Mesodermal cell (in vitro differentiated cells): Measurements from ENCODE around the gene ABCC1.

Experiments used
- H3K27ac ChIP-seq: 2 replicates; pipeline ENCODE4 v1.7.0; 2013; ENCODE audit warnings: mild to moderate bottlenecking, low read depth, low read length, moderate library complexity; ENCODE audit not compliant: severe bottlenecking
- H3K36me3 ChIP-seq: 2 replicates; pipeline ENCODE4 v1.7.1; 2013; ENCODE audit warnings: mild to moderate bottlenecking, low read length, moderate library complexity; ENCODE audit not compliant: control insufficient read depth, insufficient read depth
- H3K4me1 ChIP-seq: one replicate; pipeline ENCODE4 v1.7.1; 2013; ENCODE audit warnings: mild to moderate bottlenecking, low read length; ENCODE audit not compliant: insufficient read depth, control insufficient read depth, poor library complexity, severe bottlenecking
- H3K4me3 ChIP-seq: 2 replicates; pipeline ENCODE4 v1.7.0; 2013; ENCODE audit warnings: low read length, control low read depth, mild to moderate bottlenecking; ENCODE audit not compliant: insufficient read depth, poor library complexity, severe bottlenecking; ENCODE audit errors: extremely low read depth
- H3K9me3 ChIP-seq: 2 replicates; pipeline ENCODE4 v1.7.1; 2013; ENCODE audit warnings: mild to moderate bottlenecking, low read length, moderate library complexity; ENCODE audit not compliant: control insufficient read depth
- WGBS, 2 experiments: methylation state at CpG; one replicate each; pipeline ENCODE4 v1.1.5; 2013; ENCODE audit warnings: missing lambda C conversion rate in 2 of 2; ENCODE audit not compliant: insufficient coverage in 2 of 2; 5-methylcytosine and 5-hydroxymethylcytosine counted together

Gene ABCC1

DNA sequence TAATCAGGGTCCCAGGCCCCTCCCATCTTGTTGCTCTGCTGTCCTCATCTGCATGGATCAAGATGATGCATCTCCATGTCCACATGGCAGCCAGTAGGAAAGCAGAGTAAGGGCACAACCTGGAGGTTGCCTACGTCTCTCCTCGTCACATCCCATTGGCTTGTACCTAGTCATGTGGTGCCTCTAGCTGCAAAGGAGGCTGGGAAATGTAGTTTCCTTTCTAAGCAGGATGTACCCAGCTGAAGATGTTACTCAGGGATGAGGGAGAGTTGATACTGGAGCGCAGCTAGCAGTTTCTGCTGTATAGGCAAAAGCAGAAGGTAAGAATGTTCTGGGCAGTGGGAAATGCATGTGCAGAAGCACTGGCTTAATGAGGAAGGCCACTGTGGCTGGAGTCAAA, 20.8 kb downstream of the ABCC1 start:
- H3K4me3 ChIP-seq = no peak overlapping the region
- peaks cover 6% of the 10 kb centered on the region for H3K4me1 ChIP-seq
- 88 to 90% methylated on average over 3 of the region's 3 CpGs for WGBS, 2 experiments
- peaks cover 10% of the 10 kb centered on the region for H3K36me3 ChIP-seq
- no peak overlapping the region for H3K27ac ChIP-seq
- H3K9me3 ChIP-seq = peaks cover 12% of the 10 kb centered on the region

DNA sequence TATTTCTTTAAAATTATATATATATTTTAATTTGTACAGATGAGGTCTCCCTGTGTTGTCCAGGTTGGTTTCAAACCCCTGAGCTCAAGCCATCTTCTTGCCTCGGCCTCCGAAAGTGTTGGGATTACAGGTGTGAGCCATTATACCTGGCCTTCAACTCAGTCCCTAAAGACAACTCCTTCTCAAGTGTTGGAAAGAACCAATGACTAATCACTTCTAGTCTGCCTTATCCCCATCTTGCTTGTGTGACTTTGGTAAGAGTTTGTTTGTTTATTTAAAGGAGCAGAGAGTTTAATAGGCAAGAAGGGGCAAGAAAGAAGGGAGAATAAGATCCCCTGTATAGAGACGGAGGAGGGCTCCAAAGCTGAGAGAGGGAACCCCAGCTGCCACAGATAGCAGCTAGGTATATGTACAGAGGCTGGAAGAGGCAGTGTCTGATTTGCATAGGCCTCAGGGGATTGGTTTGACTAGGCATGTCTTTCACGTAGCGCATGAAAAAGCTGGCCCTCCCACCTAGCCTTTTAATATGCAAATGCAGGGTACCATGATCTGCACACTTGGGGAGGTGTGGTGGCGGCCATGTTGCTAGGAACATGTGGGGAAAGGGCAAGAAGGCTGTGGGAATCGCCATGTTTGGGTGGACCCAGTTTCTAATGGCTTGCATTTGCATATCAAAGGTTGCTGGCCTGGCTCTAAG, 21.5 kb downstream of the ABCC1 start:
- WGBS, 2 experiments = 68 to 84% methylated on average over 5 of the region's 7 CpGs
- Histone ChIP-seq H3K27ac (no peak overlapping the region), H3K9me3 (peaks cover 12% of the 10 kb centered on the region), H3K4me1 (peaks cover 6% of the 10 kb centered on the region), H3K36me3 (peaks cover 10% of the 10 kb centered on the region), H3K4me3 (no peak overlapping the region)

DNA sequence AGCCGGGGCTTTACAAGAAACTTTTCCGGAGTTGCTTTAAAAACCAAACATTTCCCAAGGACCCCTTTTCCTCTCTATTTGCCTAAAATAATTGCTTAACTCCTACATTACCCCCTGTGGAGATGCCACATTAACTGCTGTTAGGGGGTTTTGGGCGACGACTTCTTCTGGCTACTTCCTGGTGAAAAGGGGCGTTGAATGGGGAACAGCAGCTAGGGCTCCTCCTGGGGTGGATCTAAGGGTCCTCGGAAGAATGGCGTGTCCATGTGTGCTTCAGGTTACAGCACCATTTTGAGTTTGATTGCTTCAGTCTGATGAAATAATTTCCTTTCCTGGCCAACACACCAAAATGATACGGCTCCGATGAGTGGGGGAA, 22.0 kb downstream of the ABCC1 start:
- Histone ChIP-seq H3K9me3 (peaks cover 12% of the 10 kb centered on the region), H3K4me3 (no peak overlapping the region), H3K4me1 (peaks cover 6% of the 10 kb centered on the region), H3K27ac (no peak overlapping the region), H3K36me3 (peaks cover 10% of the 10 kb centered on the region)
- WGBS, 2 experiments = 60 to 65% methylated on average over 4 to 6 of the region's 9 CpGs

DNA sequence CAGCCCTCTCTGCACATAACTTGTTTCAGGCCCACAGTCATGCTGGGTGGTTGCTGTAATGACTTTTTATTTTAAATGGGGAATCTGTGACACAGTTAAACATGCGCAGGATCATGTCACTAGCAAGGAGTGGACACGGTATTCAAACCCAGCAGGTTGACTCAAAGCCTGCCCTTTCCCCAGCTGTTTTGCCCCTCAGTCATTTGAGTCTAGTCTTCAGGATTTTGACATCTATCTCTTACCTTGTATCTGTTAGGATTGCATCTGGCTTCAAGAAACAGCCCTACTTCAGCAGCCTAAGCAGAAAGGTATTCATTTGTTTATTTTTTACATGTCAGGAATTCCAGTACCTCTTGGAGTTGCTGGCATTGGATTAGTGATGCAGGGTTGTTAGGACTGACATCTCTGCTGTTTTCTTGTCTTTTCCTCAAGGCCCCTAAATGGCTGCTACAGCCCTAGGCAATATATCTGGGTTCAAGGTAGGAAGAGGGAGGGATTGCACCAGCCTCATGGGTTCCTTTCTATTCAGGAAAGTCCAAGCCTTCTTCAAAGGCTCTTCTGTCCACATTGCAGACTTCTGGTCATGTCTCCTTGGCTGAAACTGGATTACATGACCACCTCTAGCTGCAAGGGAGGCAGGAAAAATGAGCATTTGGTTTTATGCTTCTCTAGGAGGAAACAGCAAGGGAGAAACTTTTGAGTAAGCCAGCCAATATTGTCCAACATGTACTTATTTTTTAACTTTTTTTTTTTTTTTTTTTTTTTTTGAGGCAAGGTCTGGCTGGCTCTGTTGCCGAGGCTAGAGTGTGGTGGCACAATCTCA, 22.8 kb downstream of the ABCC1 start:
- WGBS, 2 experiments = 40 to 63% methylated on average over 1 to 2 of the region's 3 CpGs
- H3K4me3 ChIP-seq = no peak overlapping the region
- H3K9me3 ChIP-seq = peaks cover 12% of the 10 kb centered on the region
- peaks cover 6% of the 10 kb centered on the region for H3K4me1 ChIP-seq
- H3K27ac ChIP-seq = no peak overlapping the region
- peaks cover 11% of the 10 kb centered on the region for H3K36me3 ChIP-seq

DNA sequence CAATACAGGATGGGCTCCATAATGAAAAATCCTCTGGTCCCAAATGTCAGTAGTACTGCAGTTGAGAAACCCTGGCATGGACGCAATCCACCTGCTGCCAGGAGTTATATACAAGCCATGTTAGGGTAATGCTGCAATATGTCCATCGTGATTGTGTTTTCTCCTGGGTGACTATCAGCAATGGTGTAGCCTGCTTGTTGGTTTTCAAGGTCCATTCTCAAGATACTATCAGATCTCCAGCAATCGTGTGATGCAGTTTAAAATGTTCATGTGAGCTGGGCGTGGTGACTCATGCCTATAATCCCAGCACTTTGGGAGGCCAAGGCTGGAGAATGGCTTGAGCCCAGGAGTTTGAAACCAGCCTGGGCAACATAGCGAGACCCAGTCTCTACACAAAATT, 24.0 kb downstream of the ABCC1 start:
- peaks cover 23% of the 10 kb centered on the region for H3K9me3 ChIP-seq
- H3K27ac ChIP-seq = no peak overlapping the region
- H3K4me3 ChIP-seq = no peak overlapping the region
- 90 to 100% methylated on average over 3 of the region's 5 CpGs for WGBS, 2 experiments
- H3K4me1 ChIP-seq = peaks cover 6% of the 10 kb centered on the region
- H3K36me3 ChIP-seq = peaks cover 23% of the 10 kb centered on the region

DNA sequence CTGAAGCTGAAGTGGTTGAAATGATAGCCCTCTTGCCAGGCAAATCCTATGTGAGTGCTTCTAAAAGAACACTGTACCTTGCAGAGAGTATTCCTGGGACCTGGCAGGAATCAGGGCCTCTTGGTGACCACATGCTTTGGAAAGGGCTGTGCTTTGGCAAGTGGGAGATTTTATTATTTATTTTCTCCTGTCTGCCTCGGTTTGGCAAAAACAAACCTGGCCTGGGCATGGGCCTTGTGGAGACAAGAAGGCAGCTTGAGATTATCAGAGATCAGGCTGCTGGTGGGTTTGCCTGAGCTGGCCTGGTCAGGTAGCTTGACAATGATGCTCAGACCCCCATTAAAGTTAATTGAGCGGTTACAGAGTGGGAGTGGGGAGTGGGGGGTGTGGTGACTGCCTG, 24.6 kb downstream of the ABCC1 start:
- no peak overlapping the region for H3K4me3 ChIP-seq
- peaks cover 30% of the 10 kb centered on the region for H3K9me3 ChIP-seq
- WGBS, 2 experiments = 100% methylated on average over 1 of the region's 2 CpGs
- H3K27ac ChIP-seq = no peak overlapping the region
- H3K36me3 ChIP-seq = peaks cover 29% of the 10 kb centered on the region
- H3K4me1 ChIP-seq = peaks cover 6% of the 10 kb centered on the region

DNA sequence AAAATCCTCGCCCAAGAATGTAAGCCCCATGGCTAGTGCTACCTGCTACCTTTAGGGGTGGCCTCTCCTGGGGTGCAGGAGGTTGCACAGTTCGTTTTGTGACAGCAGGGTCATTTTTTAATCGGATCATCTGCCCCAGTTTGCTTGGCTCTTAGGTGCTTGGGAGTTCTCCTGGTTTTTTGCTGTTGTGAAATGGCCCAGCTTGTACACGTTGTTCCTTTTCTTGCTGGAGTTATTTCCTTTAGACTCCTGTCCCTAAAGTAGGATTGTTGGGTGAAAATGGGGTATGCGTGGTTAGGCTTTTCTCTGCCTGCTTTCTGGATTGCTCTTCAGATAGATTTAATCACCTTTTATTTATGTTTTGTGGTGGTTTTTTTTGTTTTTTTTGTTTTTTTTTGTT, 25.8 kb downstream of the ABCC1 start:
- WGBS, 2 experiments = 94 to 95% methylated on average over 3 to 4 of the region's 5 CpGs
- Histone ChIP-seq H3K36me3 (peaks cover 24% of the 10 kb centered on the region), H3K9me3 (peaks cover 34% of the 10 kb centered on the region), H3K4me1 (peaks cover 6% of the 10 kb centered on the region), H3K27ac (no peak overlapping the region), H3K4me3 (no peak overlapping the region)

DNA sequence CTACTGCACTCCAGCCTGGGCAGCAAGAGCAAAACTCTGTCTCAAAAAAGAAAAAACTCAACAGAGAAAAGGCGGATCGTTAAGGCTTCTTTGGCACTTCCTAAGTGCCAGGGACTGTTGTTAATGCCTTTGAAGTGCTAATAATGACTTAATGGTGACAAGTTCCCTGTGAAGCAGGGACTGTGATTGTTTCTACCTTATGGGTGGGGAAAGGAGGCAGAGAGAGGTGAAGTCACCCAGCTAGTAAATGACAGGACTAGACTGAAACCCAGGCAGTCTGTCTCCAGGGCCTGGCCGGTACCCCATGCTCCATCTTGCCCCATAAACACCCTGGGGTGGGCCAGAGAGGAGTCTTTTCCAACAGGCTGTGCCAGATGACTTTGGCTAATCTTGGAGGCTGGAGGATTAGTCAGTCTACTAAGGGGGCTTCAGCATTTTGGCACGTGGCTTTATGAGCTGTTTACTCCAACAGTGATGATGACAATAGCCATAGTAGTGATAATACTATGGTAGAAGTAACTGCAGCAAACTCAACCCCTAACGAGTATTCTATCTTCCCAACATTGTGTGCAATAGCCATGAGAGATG, 26.9 kb downstream of the ABCC1 start:
- Histone ChIP-seq H3K36me3 (peaks cover 27% of the 10 kb centered on the region), H3K9me3 (peaks cover 37% of the 10 kb centered on the region), H3K27ac (no peak overlapping the region), H3K4me3 (no peak overlapping the region), H3K4me1 (peaks cover 2% of the 10 kb centered on the region)
- 20 to 25% methylated on average over 2 to 3 of the region's 5 CpGs for WGBS, 2 experiments

DNA sequence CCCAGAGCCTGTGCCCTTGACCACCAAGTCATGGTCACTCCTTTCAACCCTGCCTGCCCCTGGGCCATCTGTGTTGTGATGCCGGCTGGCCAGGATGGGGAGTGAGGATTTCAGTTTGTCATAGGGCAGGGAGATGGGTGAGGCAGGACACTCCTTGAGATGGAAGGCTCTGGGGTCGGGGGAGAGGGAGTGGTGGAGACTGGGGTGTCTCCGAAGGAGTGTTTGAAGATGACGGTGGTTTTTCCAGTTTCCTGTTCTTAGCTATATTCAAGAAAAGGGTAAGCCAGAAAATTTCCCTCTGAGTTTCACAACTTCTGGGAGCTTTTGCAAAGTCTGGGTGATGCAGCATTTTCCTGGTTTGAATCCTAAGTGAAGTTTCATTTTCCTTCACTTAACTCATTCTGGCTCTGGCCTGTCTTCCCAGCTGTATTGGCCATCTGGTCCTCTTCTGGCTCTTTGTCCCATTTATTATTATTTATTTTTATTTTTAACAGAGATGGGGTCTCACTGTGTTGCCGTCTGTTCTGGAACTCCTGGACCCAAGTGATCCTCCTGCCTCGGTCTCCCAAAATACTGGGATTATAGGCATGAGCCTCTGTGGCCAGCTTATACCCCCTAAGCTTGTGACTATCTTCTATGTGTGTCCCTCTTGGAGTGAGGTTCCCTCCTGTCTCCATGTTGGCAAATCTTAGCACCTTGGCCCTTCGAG, 27.7 kb downstream of the ABCC1 start:
- Histone ChIP-seq H3K36me3 (peaks cover 30% of the 10 kb centered on the region), H3K4me1 (no peaks in the 10 kb centered on the region), H3K27ac (no peak overlapping the region), H3K4me3 (no peak overlapping the region), H3K9me3 (peaks cover 44% of the 10 kb centered on the region)
- 91 to 94% methylated on average over 5 to 7 of the region's 7 CpGs for WGBS, 2 experiments

DNA sequence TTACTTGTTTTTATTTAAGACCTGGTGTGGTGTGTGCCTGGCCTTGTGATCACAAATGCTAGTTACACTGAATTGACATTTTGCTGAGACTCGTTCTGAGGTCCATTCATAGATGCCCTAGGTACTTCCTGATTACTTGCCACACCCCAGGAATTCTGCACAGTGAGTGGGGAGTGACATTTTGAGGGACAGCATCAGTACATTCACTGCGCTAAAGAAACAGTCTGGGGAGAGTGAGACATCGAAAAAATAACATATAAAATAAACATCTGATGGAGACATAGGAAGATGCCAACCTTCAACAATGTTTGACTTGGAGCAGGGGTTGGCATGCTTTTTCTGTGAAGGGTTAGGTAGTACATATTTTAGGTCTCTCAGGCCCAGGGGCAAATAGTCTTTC, 30.4 kb downstream of the ABCC1 start:
- H3K4me1 ChIP-seq = no peaks in the 10 kb centered on the region
- H3K36me3 ChIP-seq = peaks cover 38% of the 10 kb centered on the region

More for the DNA sequence above, 30.4 kb downstream of the ABCC1 start:
- H3K4me3 ChIP-seq = no peak overlapping the region
- WGBS, 2 experiments = 100% methylated on average over 1 of the region's 3 CpGs; no CpG with 5 or more reads in 1 of the 2 experiments
- H3K9me3 ChIP-seq = peaks cover 45% of the 10 kb centered on the region
- H3K27ac ChIP-seq = no peak overlapping the region
